GM12873 (cell line): ENCODE results near the gene KCNMA1.

Experiments used
- CTCF ChIP-seq: IDR thresholded peaks from 2 replicates; pipeline ENCODE4 v1.5.1; 2012; ENCODE audit warnings: low read depth, mild to moderate bottlenecking, moderate library complexity, low read length, control low read depth; ENCODE audit not compliant: insufficient read depth; ENCODE audit errors: missing control alignments

KCNMA1 gene

GRCh38 chr10:77513781-77514331 lies 123.8 kb downstream of the KCNMA1 start:
- no peak for TF ChIP-seq CTCF

DNA sequence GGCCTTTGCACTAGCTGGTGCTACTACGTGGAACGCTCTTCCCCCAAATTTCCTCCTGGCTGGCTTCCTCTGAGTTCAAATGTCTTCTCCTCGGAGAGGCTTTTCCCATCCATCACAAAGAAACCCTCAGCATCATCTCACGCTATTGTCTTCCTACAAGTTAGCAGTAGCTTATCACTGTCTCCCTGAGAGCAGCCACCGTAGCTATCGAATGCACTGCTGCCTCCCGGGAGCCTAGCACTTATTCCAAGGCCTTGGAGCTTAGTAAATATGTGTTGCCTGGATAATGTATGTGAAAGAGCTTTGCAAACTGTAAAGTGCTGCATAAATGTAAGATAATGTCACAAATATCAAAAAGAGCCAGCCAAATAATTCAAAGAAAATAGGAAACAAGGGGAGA lies 124.4 kb downstream of the KCNMA1 start:
- no peak for TF ChIP-seq CTCF

GRCh38 chr10:77512219-77512578 lies 125.4 kb downstream of the KCNMA1 start:
- no peak for TF ChIP-seq CTCF

DNA sequence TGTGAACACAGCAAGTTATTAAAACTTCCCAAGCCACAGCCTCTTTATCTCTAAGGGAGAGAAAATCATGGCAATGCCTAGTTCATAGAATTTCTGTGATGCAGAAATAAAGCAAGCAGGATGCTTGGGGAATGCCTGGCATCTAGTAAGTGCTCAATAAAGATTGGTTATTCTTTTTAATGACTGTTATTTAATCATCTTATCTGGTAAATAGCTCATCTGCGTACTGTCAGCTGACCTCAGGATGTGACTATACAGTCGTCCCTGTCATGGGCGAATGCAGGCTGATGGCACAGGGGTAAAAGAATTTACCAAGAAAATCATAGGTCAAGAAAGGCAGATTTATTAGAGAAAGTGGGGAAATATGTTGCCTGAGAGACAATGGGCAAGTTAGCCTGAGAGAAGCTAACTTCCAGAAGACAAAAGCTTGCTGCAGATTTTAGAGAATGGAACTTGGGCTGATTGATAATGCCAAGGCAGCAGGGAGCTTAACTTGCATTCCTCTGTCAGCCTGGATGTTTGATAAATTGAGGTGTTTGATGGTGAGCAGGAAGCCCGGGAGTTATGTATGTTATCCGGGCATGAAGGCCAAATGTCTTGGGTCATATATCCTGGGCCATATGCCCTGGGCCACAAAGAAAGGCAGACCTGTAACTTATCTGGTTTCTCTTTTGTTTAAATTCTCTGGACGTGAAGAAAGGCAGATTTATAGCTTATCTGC lies 126.0 kb downstream of the KCNMA1 start:
- no peak for TF ChIP-seq CTCF

DNA sequence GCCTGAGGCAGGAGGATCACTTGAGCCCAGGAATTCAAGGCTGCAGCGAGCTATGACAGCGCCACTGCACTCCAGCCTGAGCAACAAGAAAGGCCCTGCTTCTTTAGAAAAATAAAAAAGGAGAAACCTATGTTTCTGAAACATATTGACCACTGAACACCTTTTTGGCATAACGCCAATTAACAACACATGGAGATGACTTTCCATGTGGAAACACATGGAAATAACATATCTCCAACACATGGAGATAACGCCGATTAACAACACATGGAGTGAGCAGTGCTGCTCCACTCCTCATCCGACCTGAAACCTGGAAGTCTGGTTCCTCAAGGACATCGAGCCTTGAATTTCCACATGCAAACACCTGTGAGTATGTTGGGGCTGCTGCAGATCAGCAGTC lies 126.9 kb downstream of the KCNMA1 start:
- no peak for TF ChIP-seq CTCF

GRCh38 chr10:77510294-77510693 lies 127.3 kb downstream of the KCNMA1 start:
- no peak for TF ChIP-seq CTCF

DNA sequence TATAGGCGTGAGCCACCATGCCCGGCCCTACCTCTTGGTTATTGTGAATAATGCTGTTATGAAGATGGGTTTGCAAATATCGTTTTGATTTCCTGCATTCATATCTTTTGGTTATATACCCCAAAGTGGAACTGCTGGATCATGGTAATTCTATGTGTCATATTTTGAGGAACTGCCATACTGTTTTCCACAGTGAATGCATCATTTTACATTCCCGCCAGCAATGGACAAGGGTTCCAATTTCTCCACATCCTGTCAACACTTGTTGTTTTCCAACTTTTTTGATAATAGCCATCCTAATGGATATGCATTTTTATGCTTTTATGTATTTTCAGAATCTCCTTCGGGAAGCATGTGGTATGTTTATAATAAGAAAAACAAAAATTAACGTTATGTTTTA lies 128.2 kb downstream of the KCNMA1 start:
- no peak for TF ChIP-seq CTCF
